Measurements from ENCODE around the gene PASD1. TPM values are rescaled to one million over a fixed set of nuclear protein-coding genes. Genes with fewer than 3 reads are reported as not detected.
"Not testable (repeated sequence)": the region's sequence is repeated elsewhere in the genome, so short reads cannot be mapped to it uniquely, and the experiment has no call there.

Gene PASD1
- total RNA-seq, 4 donors from 2014 or later: not detected

DNA sequence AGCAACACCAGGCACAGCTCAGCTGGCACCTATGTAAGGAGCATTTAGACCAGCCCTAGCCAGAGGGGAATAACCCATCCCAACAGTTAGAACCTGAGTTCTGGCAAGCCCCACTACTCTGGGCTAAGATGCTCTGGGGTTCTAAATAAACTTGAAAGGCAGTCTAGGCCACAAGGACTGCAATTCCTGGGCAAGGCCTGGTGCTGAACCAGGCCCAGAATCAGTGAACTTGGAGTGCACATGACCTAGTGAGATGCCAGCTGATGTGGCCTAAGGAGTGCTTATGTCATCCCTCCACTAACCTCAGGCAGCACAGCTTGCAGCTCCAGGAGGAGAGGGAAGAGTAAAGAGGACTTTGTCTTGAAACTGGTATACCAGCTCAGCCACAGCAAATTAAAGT, 124.2 kb downstream of the PASD1 start:
- TF ChIP-seq, protein P1, sequence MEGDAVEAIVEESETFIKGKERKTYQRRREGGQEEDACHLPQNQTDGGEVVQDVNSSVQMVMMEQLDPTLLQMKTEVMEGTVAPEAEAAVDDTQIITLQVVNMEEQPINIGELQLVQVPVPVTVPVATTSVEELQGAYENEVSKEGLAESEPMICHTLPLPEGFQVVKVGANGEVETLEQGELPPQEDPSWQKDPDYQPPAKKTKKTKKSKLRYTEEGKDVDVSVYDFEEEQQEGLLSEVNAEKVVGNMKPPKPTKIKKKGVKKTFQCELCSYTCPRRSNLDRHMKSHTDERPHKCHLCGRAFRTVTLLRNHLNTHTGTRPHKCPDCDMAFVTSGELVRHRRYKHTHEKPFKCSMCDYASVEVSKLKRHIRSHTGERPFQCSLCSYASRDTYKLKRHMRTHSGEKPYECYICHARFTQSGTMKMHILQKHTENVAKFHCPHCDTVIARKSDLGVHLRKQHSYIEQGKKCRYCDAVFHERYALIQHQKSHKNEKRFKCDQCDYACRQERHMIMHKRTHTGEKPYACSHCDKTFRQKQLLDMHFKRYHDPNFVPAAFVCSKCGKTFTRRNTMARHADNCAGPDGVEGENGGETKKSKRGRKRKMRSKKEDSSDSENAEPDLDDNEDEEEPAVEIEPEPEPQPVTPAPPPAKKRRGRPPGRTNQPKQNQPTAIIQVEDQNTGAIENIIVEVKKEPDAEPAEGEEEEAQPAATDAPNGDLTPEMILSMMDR (IDR thresholded peaks at IDR 0.05): no peak
- ATAC-seq (ENCODE audit: low FRiP score) (no peak), DNase-seq (ENCODE audit: low spot score) (no peak)

DNA sequence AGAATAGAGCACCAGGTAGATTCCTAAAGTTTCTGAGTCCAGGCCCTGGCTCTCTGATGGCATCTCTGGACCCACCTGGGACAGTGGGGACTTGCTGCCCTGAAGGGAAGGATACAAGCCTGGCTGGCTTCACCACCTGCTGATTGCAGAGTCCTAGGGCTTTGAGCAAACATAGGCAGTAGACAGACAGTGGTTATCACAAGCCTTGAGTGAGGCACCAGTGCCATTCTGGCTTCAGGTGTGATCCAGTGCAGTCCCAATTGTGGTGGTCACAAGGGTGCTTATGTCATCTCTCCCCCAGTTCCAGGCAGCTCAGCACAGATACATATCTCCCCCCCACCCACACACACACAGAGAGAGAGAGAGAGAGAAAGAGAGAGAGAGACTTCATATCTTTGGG, 125.2 kb downstream of the PASD1 start:
- DNase-seq (ENCODE audit: low spot score): no peak
- TF ChIP-seq, protein P1 (IDR thresholded peaks at IDR 0.05): no peak
- ATAC-seq (ENCODE audit: low FRiP score): no peak

DNA sequence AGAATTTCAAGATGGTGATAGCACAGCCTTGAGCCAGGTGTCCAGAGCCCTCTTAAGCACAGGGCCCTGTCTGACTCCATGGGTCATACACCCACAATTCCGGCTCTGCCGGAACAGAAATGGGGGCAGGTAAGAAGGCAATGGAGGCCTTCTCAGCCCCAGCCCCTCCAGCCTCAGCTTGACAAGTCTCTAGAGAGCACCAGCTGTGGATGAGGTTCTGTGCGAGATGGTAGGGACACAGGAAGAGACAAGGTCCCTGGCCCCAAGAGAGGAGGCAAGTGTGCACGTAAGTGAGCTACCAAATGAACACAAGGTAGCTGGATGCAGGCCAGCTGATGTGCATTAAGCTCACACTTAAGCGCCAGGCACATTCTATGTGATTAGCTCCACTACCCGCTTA, 129.3 kb downstream of the PASD1 start:
- TF ChIP-seq, protein P1 (IDR thresholded peaks at IDR 0.05): no peak
- DNase-seq (ENCODE audit: low spot score) (no peak), ATAC-seq (ENCODE audit: low FRiP score) (no peak)

- ATAC-seq (ENCODE audit: low FRiP score) (no peak), DNase-seq (ENCODE audit: low spot score) (no peak)
- TF ChIP-seq, protein P1 (IDR thresholded peaks at IDR 0.05): no peak
These were observed 130.6 kb downstream of the PASD1 start for GRCh38 chrX:151694121-151694520.

- DNase-seq (ENCODE audit: low spot score): no peak
- TF ChIP-seq, protein P1 (IDR thresholded peaks at IDR 0.05): no peak
- ATAC-seq (ENCODE audit: low FRiP score): peak; percentile 25
These were observed 131.4 kb downstream of the PASD1 start, which contains the start of gene PRRG3 for GRCh38 chrX:151694661-151695582. PRRG3 (plus strand) TSS chrX:151695458; CDS start chrX:151698815, 3,357 bp downstream.

DNA sequence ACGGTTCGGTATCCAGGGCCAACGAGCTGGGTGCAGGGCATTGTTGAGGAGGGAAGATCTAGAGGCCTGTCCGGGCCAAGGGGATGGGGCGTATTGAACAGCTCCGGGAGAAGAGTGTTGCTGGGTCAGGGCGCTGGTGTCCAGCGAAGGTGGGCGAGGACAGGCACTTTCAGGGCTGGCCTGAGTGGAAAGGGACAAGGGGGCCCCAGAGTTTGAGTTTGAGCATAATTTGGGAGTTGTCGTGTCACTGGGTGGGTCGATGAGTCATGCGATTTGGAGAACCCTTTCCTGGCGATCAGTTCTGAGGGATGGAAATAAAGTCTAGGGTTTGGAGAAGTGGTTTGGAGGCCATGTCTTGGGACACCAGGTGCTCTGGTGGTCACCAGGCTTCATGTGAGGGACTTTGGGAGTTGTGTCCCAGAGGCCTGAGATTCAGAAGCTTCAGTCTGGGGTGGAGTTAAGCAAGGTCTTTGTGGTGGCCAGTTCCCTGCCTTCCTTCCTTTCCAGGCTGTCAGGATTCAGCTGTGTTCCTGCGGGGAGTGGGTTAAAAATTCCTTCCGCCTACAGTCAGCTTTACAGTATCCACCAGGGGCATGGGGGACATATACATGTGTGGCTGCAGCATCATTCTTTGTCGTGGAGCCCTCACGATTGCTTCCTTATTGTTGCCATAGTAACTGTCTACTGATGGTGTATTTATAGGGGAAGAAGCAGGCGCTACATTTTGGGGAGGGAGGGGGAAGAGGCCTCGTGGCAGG, 132.3 kb downstream of the PASD1 start:
- TF ChIP-seq, protein P1 (IDR thresholded peaks at IDR 0.05): no peak
- DNase-seq (ENCODE audit: low spot score) (no peak), ATAC-seq (ENCODE audit: low FRiP score) (no peak)

GRCh38 chrX:151697082-151697481, 133.6 kb downstream of the PASD1 start:
- not testable (repeated sequence) for DNase-seq (ENCODE audit: low spot score); ATAC-seq (ENCODE audit: low FRiP score)

Data from omental fat pad (tissue), 4 donors.